ENCODE data around the gene PRPF38B.

PRPF38B gene

GRCh38 chr1:108719656-108720435 is 27.7 kb downstream of the PRPF38B start:
- no peaks in the 10 kb centered on the region for H3K27me3 ChIP-seq (ENCODE audit: low read length)
- H4K20me1 ChIP-seq (ENCODE audit: low read depth, low read length), result no peaks in the 10 kb centered on the region
- H3K27ac ChIP-seq (ENCODE audit: low read depth, low read length), result no peak overlapping the region
- no peak overlapping the region for H3K4me2 ChIP-seq (ENCODE audit: low read depth, low read length, poor library complexity, severe bottlenecking)
- H3K4me3 ChIP-seq (ENCODE audit: insufficient read depth, low read length, poor library complexity, severe bottlenecking), result no peak overlapping the region
- no peaks in the 10 kb centered on the region for H3K9me2 ChIP-seq (replicated peaks; ENCODE audit: insufficient read depth, low read length)
- no peaks in the 10 kb centered on the region for H3F3A ChIP-seq (ENCODE audit: insufficient read depth)
- no peak overlapping the region for H3K9ac ChIP-seq (ENCODE audit: low read length)
- no peaks in the 10 kb centered on the region for H3K9me3 ChIP-seq (ENCODE audit: insufficient read depth, low read length)
- no peaks in the 10 kb centered on the region for H3K36me3 ChIP-seq (ENCODE audit: low read length)
- no peak overlapping the region for H2AFZ ChIP-seq (ENCODE audit: low read depth, low read length, severe bottlenecking)
- no peak for TF ChIP-seq EZH2phosphoT487 (conservative IDR thresholded peaks at IDR 0.05; ENCODE audit: low read length)
- TF ChIP-seq, protein P1, sequence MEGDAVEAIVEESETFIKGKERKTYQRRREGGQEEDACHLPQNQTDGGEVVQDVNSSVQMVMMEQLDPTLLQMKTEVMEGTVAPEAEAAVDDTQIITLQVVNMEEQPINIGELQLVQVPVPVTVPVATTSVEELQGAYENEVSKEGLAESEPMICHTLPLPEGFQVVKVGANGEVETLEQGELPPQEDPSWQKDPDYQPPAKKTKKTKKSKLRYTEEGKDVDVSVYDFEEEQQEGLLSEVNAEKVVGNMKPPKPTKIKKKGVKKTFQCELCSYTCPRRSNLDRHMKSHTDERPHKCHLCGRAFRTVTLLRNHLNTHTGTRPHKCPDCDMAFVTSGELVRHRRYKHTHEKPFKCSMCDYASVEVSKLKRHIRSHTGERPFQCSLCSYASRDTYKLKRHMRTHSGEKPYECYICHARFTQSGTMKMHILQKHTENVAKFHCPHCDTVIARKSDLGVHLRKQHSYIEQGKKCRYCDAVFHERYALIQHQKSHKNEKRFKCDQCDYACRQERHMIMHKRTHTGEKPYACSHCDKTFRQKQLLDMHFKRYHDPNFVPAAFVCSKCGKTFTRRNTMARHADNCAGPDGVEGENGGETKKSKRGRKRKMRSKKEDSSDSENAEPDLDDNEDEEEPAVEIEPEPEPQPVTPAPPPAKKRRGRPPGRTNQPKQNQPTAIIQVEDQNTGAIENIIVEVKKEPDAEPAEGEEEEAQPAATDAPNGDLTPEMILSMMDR (IDR thresholded peaks at IDR 0.05; ENCODE audit: insufficient read depth, low read length, poor library complexity, severe bottlenecking), result no peak
- H3K79me2 ChIP-seq (ENCODE audit: insufficient read depth, low read length), result no peaks in the 10 kb centered on the region

- Histone ChIP-seq H3K27ac (ENCODE audit: low read depth, low read length) (no peak overlapping the region), H3K4me2 (ENCODE audit: low read depth, low read length, poor library complexity, severe bottlenecking) (no peak overlapping the region), H2AFZ (ENCODE audit: low read depth, low read length, severe bottlenecking) (no peak overlapping the region)
Measured at GRCh38 chr1:108722292-108722691, 30.2 kb downstream of the PRPF38B start.

GRCh38 chr1:108725906-108726305 is 33.8 kb downstream of the PRPF38B start:
- H3K9ac ChIP-seq (ENCODE audit: low read length), result no peak overlapping the region
- H3F3A ChIP-seq (ENCODE audit: insufficient read depth), result no peaks in the 10 kb centered on the region
- no peak for TF ChIP-seq EZH2phosphoT487 (conservative IDR thresholded peaks at IDR 0.05; ENCODE audit: low read length)
- TF ChIP-seq, protein P1 (IDR thresholded peaks at IDR 0.05; ENCODE audit: insufficient read depth, low read length, poor library complexity, severe bottlenecking), result no peak
- no peaks in the 10 kb centered on the region for H4K20me1 ChIP-seq (ENCODE audit: low read depth, low read length)
- no peaks in the 10 kb centered on the region for H3K27me3 ChIP-seq (ENCODE audit: low read length)
- no peaks in the 10 kb centered on the region for H3K9me3 ChIP-seq (ENCODE audit: insufficient read depth, low read length)
- no peaks in the 10 kb centered on the region for H3K36me3 ChIP-seq (ENCODE audit: low read length)
- H2AFZ ChIP-seq (ENCODE audit: low read depth, low read length, severe bottlenecking), result no peak overlapping the region
- H3K9me2 ChIP-seq (replicated peaks; ENCODE audit: insufficient read depth, low read length), result no peaks in the 10 kb centered on the region
- H3K79me2 ChIP-seq (ENCODE audit: insufficient read depth, low read length), result no peaks in the 10 kb centered on the region
- no peak overlapping the region for H3K27ac ChIP-seq (ENCODE audit: low read depth, low read length)
- H3K4me3 ChIP-seq (ENCODE audit: insufficient read depth, low read length, poor library complexity, severe bottlenecking), result no peak overlapping the region
- no peak overlapping the region for H3K4me2 ChIP-seq (ENCODE audit: low read depth, low read length, poor library complexity, severe bottlenecking)

More at GRCh38 chr1:108722292-108722691, 30.2 kb downstream of the PRPF38B start:
- no peaks in the 10 kb centered on the region for H3K9me3 ChIP-seq (ENCODE audit: insufficient read depth, low read length)
- TF ChIP-seq EZH2phosphoT487 (conservative IDR thresholded peaks at IDR 0.05; ENCODE audit: low read length), result no peak
- TF ChIP-seq, protein P1 (IDR thresholded peaks at IDR 0.05; ENCODE audit: insufficient read depth, low read length, poor library complexity, severe bottlenecking), result no peak
- H3K27me3 ChIP-seq (ENCODE audit: low read length), result no peaks in the 10 kb centered on the region
- H3K4me3 ChIP-seq (ENCODE audit: insufficient read depth, low read length, poor library complexity, severe bottlenecking), result no peak overlapping the region
- H3K9me2 ChIP-seq (replicated peaks; ENCODE audit: insufficient read depth, low read length), result no peaks in the 10 kb centered on the region
- H3F3A ChIP-seq (ENCODE audit: insufficient read depth), result no peaks in the 10 kb centered on the region
- no peak overlapping the region for H3K9ac ChIP-seq (ENCODE audit: low read length)
- no peaks in the 10 kb centered on the region for H3K79me2 ChIP-seq (ENCODE audit: insufficient read depth, low read length)
- no peaks in the 10 kb centered on the region for H3K36me3 ChIP-seq (ENCODE audit: low read length)
- H4K20me1 ChIP-seq (ENCODE audit: low read depth, low read length), result no peaks in the 10 kb centered on the region

All from SU-DHL-6 (cell line).